Stimulated activated CD4-positive, alpha-beta T cell treated with anti-CD3 and anti-CD28 coated beads, Interleukin-1b, Interleukin-23, amount 100 ng/mL, for 48 hours (primary cell): ENCODE results near the gene CTNND2.
"Not testable (repeated sequence)": the region's sequence is repeated elsewhere in the genome, so short reads cannot be mapped to it uniquely, and the experiment has no call there.

Source experiments
- DNase-seq: peaks from one replicate; pipeline ENCODE4 v3.0.0-alpha.2; 2020

CTNND2 gene

DNA sequence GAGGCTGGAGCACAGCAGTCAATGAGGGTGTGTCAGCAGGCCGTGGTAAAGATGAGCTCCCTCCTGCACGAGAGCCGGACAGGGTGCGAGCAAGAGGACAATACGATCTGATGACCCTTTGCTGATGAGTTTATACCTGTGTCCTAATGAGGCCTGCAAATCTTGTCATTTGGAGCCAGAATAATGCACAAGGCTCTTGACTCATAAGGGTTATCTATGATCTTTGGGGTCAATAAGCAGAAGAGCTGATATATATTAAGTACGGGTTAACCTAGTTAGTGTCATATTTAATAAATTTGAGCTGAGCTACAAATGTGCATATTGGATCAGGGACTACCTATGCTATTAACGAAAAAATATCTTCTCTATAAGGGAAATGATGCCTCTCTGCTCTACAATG, 46.9 kb downstream of the CTNND2 start:
- DNase-seq, result no peak

DNA sequence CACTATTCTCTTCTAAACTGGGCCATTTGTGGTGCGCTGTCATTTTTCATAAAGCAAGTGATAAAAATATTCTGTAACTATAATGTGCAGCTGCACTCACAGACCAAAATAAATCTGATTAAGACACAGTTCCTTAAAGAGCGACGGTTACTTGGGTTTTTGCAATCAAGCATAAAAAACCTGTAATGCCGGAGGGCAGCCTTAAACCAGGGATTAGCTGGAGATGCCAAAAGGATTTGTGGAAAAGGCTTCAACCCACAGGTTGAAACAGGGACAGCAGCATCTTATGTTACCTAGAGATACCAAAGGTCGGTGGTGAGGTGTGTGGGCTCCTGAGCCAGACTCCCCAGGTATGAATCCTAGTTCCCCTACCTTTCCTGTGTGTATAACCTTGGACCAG, 49.3 kb downstream of the CTNND2 start:
- no peak for DNase-seq

GRCh38 chr5:11853796-11854195, 50.5 kb downstream of the CTNND2 start:
- no peak for DNase-seq

GRCh38 chr5:11853140-11853539, 51.1 kb downstream of the CTNND2 start:
- DNase-seq, result no peak

DNA sequence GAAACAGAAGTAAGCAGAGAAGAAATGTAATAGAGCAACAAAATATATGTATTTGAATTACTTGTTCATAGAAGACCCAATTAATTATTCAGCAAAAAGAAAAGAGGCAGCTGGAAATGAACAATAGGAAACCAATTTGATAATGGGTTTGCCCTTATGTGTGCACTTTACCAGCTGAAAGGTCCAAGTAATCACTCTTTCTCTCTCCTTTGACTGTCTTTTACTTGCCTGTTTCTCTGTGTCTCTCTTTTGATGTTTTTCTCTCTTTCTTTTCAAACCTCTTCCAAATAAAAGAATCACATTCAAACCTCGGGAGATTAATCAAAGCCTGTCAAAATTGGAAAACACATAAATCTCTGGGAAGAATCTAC, 51.5 kb downstream of the CTNND2 start:
- no peak for DNase-seq

- no peak for DNase-seq
Measured at GRCh38 chr5:11851965-11852716, 52.1 kb downstream of the CTNND2 start.

- no peak for DNase-seq
Measured at GRCh38 chr5:11851416-11851815, 52.8 kb downstream of the CTNND2 start.

DNA sequence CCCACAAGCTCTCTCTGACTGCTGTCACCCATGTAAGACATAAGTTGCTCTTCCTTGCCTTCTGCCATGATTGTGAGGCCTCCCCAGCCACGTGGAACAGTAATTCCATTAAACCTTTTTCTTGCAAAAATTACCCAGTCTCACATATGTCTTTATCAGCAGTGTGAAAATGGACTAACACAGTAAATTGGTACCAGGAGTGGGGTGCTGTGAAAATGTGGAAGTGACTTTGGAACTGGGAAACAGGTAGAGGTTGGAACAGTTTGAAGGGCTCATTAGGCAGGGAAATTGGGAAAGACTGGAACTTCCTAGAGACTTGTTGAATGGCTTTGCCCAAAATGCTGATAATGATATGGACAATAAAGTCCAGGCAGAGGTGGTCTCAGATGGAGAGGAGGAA, 75.7 kb downstream of the CTNND2 start:
- not testable (repeated sequence) for DNase-seq

DNA sequence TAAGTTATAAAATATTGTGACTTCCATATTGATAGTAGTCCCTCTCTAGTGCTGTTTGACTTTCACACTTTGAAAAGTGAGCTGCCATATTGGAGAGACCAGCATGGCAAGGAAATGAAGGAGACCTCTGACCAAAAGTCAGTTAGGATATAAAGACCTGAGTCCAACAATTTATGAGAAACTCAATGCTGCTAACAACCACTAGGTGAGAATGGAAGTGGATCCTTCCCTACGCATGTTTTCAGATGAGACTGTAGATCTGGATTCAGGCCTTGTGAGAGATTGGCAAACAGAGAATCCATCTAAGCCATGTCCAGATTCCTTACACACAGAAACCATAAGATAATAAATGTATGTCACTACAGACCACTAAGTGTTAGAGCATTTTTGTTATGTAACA, 81.6 kb downstream of the CTNND2 start:
- no peak for DNase-seq

- no peak for DNase-seq
Measured at GRCh38 chr5:11815916-11816315, 88.3 kb downstream of the CTNND2 start.

- DNase-seq, result no peak
Measured at GRCh38 chr5:11815481-11815880, 88.8 kb downstream of the CTNND2 start.

DNA sequence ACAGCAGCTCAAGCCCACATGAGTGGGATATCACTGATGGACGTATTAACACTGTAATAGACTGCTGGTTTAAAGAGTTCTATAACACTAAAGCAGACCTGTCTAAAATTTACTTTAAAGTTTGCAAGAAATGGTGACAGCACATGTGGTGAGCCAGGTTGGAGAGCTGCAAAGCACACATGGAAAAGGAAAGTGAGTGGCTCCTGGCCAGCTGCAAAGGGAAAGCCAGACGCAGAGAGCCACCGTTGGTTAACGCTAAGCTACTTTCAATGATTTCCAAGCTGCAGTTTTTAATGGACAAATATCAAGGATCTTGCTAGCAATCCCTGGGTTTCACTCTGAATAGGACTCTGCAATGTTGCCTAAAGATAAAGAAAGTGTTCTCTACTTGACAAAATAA, 89.9 kb downstream of the CTNND2 start:
- DNase-seq, result no peak

DNA sequence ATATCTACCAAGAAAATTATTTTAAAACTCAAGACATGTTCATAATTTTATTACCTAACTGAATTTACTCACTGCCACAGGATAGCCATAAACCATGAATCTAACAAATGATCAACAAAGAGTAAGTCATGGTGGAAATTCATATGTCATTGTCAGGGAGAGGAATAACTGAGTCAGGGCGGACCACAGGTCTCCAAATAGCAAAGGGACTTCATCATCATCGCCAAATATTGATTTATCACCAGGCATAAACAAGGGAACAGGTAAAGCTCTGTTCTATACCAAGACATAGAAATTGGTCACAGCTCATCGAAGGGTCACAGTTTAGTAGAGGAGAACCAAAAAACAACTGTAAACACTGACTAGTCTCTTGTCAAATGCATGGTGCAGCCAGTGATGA, 94.8 kb downstream of the CTNND2 start:
- DNase-seq, result no peak

DNA sequence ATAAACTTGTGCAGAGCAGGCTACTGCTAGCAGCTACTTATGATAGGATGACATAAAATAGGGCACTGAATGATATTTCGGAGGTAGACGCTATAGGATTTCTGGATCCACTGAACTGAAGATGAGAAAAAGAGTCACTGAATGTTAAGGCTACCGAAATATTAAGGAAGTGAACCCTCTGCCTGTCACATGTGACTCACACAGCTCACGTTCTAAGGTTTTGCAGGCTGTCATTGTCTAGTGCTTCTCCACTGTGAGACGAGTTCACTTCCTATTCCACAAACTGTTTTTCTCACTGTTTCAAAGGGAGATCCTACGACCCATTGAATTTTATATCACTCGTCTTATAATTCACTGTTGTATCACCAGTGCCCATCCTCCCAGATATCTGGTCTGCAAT, 100.8 kb downstream of the CTNND2 start:
- DNase-seq, result no peak

DNA sequence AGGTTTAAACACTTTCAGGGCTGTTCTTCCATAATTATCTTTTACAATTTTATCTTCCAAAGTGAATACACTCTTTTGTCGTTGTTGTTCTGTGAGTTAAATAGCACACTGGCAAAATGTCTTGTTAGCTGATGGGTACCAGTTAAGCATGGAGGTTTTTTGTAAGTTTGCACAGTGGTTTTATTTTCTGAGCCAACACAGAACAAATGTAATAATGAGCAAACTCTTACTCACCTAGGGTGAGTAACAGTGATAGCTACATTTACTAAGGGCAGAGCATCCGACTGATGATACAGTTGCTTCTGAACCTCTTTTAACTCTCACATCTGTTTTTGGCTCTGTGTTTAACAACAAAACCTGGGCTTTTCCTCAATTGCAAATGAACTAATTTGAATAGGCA, 103.2 kb downstream of the CTNND2 start:
- DNase-seq, result no peak

- no peak for DNase-seq
Measured at GRCh38 chr5:11797132-11797531, 107.1 kb downstream of the CTNND2 start.

DNA sequence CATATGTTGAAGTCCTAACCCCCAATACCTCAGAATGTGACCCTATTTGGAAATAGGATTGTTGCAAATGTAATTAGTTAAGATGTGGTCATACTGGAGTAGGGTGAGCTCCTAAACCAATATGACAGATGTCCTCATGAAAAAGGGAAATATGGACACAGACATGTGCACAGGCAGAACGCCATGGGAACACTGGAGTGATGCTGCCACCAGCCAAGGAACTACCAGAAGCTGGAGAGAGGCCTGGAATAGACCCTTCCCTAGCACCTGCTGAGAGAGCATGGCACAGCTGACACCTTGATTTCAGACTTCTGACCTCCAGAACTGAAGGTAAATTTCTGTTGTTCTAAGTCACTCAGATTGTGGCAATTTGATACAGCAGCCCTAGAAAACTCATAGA, 110.8 kb downstream of the CTNND2 start:
- no peak for DNase-seq

GRCh38 chr5:11792621-11793020, 111.6 kb downstream of the CTNND2 start:
- DNase-seq, result no peak

GRCh38 chr5:11791792-11792191, 112.5 kb downstream of the CTNND2 start:
- DNase-seq, result no peak

DNA sequence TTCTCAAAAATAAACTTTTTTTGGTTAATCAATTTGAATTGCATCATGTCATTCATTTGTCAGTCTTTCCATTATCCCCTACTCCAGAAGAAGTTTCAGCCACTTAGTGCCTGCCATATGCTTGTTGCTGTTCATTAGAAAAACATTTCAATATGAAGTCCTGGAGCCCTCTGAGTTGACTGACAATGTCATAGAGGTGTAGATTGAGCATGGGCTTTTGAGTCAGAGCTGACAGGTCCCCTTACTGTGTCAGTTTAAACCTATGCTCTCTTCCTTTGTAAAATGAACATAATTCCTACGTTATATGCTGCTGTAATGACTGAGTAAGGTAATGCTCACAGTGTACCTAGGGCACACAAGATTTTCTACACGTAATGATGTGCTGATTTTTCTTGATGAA, 114.0 kb downstream of the CTNND2 start:
- DNase-seq, result no peak

GRCh38 chr5:11785771-11786352, 118.4 kb downstream of the CTNND2 start:
- DNase-seq, result no peak

GRCh38 chr5:11780641-11781345, 123.5 kb downstream of the CTNND2 start:
- no peak for DNase-seq

DNA sequence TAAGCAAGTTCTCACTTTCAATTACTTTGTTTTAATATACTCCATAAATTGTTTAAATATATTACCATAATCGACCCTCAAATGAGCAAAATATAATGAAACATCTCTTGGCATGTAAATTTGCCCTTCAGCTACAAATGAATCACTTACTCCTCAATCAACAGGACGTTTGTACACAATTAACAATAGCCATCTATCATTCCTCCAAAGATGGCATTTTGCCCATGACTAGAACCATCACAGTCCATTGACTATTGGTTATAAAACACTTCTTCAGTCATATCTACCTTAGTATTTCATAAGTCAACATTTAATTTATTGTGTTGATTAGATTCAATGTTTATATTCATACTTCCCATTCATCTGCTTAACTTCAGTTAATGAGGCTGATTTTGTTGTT, 127.2 kb downstream of the CTNND2 start:
- DNase-seq, result no peak

DNA sequence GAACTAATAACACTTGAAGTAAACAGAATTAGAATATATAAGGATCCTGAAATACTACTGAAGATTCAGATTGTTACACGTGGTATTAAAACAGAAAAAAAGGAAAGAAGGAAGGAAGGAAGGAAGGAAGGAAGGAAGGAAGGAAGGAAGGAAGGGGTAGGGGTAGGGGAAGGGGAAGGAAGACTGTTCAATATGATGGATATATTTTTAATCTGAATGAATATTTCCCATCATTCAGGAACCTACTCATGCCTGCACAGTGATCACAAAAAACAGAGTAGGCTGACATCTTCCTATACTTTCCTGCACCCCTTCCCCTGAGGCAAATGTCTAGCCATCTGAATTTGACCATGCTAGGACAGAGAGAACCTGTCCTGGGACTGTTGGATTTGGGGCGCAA, 133.9 kb downstream of the CTNND2 start:
- DNase-seq, result no peak
